ENCODE data around the gene CASK. TPM values are rescaled to one million over a fixed set of nuclear protein-coding genes. Genes with fewer than 3 reads are reported as not detected.
A peak's percentile ranks its signal among the peaks of the same experiment; 100 is the strongest.

Gene CASK
- total RNA-seq, 2 donors from 2014 or later = 44.3 to 46.1 TPM

- no peak for DNase-seq (ENCODE audit: low spot score)
- H3K36me3 ChIP-seq = no peaks in the 10 kb centered on the region
- no peak overlapping the region for H3K4me3 ChIP-seq
- no peak overlapping the region for H3K27ac ChIP-seq
- H3K9me3 ChIP-seq = no peaks in the 10 kb centered on the region
- peaks cover 0 to 4% of the 10 kb centered on the region in 2 donors for H3K4me1 ChIP-seq (ENCODE audit: control insufficient read depth in 1 of 2, low read depth in 2 of 2)
- ATAC-seq (ENCODE audit: insufficient number of reproducible peaks, low FRiP score, low read depth) = no peak
- TF ChIP-seq CTCF (IDR thresholded peaks at IDR 0.05) = no peak
- no peaks in the 10 kb centered on the region for H3K27me3 ChIP-seq (replicated peaks; ENCODE audit: insufficient read depth)
These were observed 452.6 kb downstream of the CASK start for GRCh38 chrX:41470706-41471105.

- H3K27ac ChIP-seq = peak overlapping the region in 1 of 2 donors; percentile 61
These were observed 454.6 kb downstream of the CASK start for GRCh38 chrX:41468647-41469323.

More at GRCh38 chrX:41468647-41469323, 454.6 kb downstream of the CASK start:
- Histone ChIP-seq H3K9me3 (no peaks in the 10 kb centered on the region), H3K4me1 (ENCODE audit: control insufficient read depth in 1 of 2, low read depth in 2 of 2) (peaks cover 0 to 4% of the 10 kb centered on the region in 2 donors), H3K4me3 (no peak overlapping the region), H3K27me3 (replicated peaks; ENCODE audit: insufficient read depth) (no peaks in the 10 kb centered on the region), H3K36me3 (no peaks in the 10 kb centered on the region)
- no peak for DNase-seq (ENCODE audit: low spot score)
- no peak for TF ChIP-seq CTCF (IDR thresholded peaks at IDR 0.05)
- ATAC-seq (ENCODE audit: insufficient number of reproducible peaks, low FRiP score, low read depth) = no peak

Other genes starting within 250 kb of the CASK start
- 10 to 100 TPM; 28.0 to 38.6 TPM for gene GPR34, start 234.6 kb downstream of the CASK start, total RNA-seq
- under 1 TPM in 1 of 2 donors, not detected in 1; 0.41 TPM for gene GPR82, start 199.4 kb downstream of the CASK start, total RNA-seq

Measured in thoracic aorta (tissue), 2 donors.